Activated CD4-positive, alpha-beta T cell treated with anti-CD3 and anti-CD28 coated beads for 1 hour (primary cell): Measurements from ENCODE around the gene STIM1.
"Not testable (repeated sequence)": the region's sequence is repeated elsewhere in the genome, so short reads cannot be mapped to it uniquely, and the experiment has no call there.

Experiments
- DNase-seq: peaks from one replicate; pipeline ENCODE4 v3.0.0-alpha.2; 2020

The STIM1 gene

GRCh38 chr11:3854977-3855807 lies at the start of gene STIM1:
STIM1 (plus strand) TSS chr11:3855664; CDS start chr11:3856271, 607 bp downstream.
- DNase-seq: peak; percentile 96

- DNase-seq: peak; percentile 30
Measured at GRCh38 chr11:3807909-3808860, 47.3 kb upstream of the STIM1 start, which contains the start of gene PGAP2. PGAP2 (plus strand) TSS chr11:3808560; CDS start chr11:3811260, 2,700 bp downstream.

- no peak for DNase-seq
Measured at GRCh38 chr11:3808861-3809623, 46.4 kb upstream of the STIM1 start.

GRCh38 chr11:3809624-3809928 lies 45.9 kb upstream of the STIM1 start:
- no peak for DNase-seq

- no peak for DNase-seq
Measured at GRCh38 chr11:3810446-3810845, 45.0 kb upstream of the STIM1 start.

GRCh38 chr11:3810951-3811350 lies 44.5 kb upstream of the STIM1 start:
- no peak for DNase-seq

- DNase-seq: not testable (repeated sequence)
Measured at GRCh38 chr11:3814832-3815231, 40.6 kb upstream of the STIM1 start.

- no peak for DNase-seq
Measured at GRCh38 chr11:3815845-3816244, 39.6 kb upstream of the STIM1 start.

- DNase-seq: no peak
Measured at GRCh38 chr11:3816673-3817072, 38.8 kb upstream of the STIM1 start.

GRCh38 chr11:3817181-3817800 lies 38.2 kb upstream of the STIM1 start:
- DNase-seq: no peak

- DNase-seq: no peak
Measured at GRCh38 chr11:3820971-3821370, 34.5 kb upstream of the STIM1 start.

GRCh38 chr11:3822312-3822711 lies 33.2 kb upstream of the STIM1 start:
- DNase-seq: no peak

- no peak for DNase-seq
Measured at GRCh38 chr11:3823303-3823702, 32.2 kb upstream of the STIM1 start.

- DNase-seq: no peak
Measured at GRCh38 chr11:3823762-3824506, 31.5 kb upstream of the STIM1 start.

GRCh38 chr11:3824714-3825472 lies 30.6 kb upstream of the STIM1 start:
- DNase-seq: peak; percentile 70

GRCh38 chr11:3825473-3826154 lies 29.9 kb upstream of the STIM1 start:
- no peak for DNase-seq

GRCh38 chr11:3826721-3827120 lies 28.7 kb upstream of the STIM1 start:
- DNase-seq: no peak

GRCh38 chr11:3827434-3828186 lies 27.9 kb upstream of the STIM1 start:
- DNase-seq: no peak

- no peak for DNase-seq
Measured at GRCh38 chr11:3830088-3830487, 25.4 kb upstream of the STIM1 start.

- DNase-seq: no peak
Measured at GRCh38 chr11:3830730-3831129, 24.7 kb upstream of the STIM1 start.
